Endothelial cell of coronary artery (primary cell): ENCODE data around the gene GLS. TPM values are rescaled to one million over a fixed set of nuclear protein-coding genes. Genes with fewer than 3 reads are reported as not detected.

Source experiments
- total RNA-seq: library from RNA; depleted of rRNA; stranded (reverse); fragments of >200 nt; gene quantifications from 2 replicates; pipeline ENCODE4 v1.2.3, GENCODE V29; 2014

GLS gene
- 178 and 328 TPM in 2 replicates for total RNA-seq

DNA sequence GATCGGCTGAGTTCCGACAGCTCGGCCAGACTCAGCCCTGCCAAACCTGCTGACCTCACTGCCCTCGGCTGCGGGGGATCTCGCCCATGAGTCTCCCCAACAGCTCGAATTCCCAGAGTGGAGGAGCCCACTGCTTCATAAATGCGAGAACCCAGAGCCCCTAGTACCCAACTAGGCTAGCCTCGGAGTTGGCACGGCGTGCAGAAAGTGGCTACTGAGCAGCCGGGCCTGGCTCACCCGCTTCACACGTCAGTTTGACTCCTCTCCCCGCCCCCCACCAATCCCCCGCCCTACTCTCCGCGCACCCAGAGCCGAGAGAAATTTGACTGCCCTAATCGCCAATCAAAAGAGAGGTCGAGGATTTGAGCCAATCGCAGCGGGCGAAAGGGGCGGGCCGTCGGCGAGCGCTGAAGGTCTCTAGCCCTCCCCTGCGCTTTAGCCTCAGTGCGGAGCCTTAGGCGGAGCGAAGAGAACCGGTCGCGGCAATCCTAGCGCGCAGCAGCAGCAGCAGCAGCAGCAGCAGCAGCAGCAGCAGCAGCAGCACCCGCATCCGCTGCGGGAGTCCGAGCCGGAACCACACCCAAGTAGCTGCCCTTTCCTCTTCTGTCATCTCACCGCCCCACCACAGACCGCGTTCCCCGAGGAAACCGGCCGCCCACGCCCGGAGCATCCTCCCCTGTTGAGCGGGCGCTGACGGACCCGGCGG is at the start of gene GLS:
GLS (plus strand) TSS at position 444 of the 706 bp plus-strand sequence. CDS start 264 bp downstream, outside the sequence.

DNA sequence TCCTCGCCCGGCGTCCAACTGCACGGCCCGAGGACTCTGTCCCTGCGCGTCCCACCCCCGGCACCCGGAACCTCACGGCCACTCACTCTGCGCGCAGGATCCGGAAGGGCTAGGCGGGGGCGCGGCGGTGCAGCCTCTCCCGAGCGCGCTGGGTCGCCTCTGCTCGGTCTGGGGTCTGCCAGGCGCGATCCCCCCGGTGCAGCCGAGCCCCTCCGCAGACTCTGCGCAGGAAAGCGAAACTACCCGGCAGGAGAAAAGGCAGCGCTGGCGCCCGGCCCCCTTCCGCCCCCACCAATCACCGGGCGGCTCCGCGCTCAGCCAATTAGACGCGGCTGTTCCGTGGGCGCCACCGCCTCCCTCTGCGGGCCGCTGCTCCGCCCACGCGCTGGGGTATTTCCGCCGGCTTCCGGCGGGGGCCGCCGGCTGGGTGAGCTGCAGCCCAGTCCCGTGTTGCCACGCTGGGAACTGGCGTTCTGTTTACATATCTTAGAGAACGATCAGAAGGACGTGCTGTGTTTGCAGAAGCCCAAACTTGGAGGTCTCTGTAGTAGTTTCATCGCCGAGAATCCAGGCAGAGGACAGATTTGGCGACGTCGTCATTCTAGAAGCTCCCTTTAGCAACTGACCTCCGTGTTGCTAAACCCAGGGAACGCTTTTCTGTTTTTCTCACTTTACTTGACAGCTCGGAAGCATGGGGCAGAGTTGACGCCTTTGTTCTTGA is 133.5 kb downstream of the GLS start, which contains the start of gene STAT1:
STAT1 (minus strand) TSS at position 240 of the 721 bp plus-strand sequence. CDS start 4,168 bp downstream, outside the sequence.

Other genes starting within 250 kb of the GLS start
- 23.7 and 41.1 TPM in 2 replicates for gene NAB1, start 231.7 kb upstream of the GLS start, total RNA-seq
- 55.2 and 62.1 TPM in 2 replicates for gene STAT1, start 133.3 kb downstream of the GLS start, total RNA-seq